Activated CD4-positive, alpha-beta T cell treated with anti-CD3 and anti-CD28 coated beads, Interleukin-10, Interleukin-2, amounts not matched to agents 100 ng/mL and 50 ng/mL, durations not matched to agents 16 hours and 8 hours (primary cell): Measurements from ENCODE around the gene KPNA3.
"Not testable (repeated sequence)": the region's sequence is repeated elsewhere in the genome, so short reads cannot be mapped to it uniquely, and the experiment has no call there.

Source experiments
- DNase-seq: peaks from one replicate; pipeline ENCODE4 v3.0.0-alpha.2; 2020

KPNA3 gene

DNA sequence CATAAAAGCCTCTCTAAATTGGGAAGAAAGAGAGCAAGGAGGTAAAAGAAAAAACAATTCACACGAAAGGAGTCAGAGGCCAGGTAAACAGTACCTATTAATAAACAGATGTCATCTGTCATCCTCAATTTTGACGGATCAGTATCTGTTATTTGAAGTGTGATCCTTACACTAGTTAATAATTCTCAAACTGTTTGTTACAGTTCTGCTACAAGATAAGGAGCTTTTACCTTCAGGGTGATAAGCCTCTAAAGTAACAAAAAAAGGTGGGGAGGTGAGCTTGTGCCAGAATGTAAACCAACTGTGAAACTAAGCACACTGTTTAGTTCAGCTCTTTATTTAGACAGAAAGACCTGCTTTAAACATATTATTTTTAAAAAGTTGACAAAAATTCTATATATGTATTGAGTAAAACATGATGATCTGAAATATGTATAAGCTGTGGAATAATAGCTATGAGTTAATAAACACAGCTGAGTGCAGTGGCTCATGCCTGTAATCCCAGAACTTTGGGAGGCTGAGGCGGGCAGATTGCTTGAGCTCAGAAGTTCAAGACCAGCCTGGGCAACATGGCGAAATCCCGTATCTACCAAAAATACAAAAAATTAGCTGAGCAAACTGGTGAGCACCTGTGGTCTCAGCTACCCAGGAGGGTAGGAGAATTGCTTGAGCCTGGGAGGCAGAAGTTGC lies 52.8 kb downstream of the KPNA3 start:
- no peak for DNase-seq

DNA sequence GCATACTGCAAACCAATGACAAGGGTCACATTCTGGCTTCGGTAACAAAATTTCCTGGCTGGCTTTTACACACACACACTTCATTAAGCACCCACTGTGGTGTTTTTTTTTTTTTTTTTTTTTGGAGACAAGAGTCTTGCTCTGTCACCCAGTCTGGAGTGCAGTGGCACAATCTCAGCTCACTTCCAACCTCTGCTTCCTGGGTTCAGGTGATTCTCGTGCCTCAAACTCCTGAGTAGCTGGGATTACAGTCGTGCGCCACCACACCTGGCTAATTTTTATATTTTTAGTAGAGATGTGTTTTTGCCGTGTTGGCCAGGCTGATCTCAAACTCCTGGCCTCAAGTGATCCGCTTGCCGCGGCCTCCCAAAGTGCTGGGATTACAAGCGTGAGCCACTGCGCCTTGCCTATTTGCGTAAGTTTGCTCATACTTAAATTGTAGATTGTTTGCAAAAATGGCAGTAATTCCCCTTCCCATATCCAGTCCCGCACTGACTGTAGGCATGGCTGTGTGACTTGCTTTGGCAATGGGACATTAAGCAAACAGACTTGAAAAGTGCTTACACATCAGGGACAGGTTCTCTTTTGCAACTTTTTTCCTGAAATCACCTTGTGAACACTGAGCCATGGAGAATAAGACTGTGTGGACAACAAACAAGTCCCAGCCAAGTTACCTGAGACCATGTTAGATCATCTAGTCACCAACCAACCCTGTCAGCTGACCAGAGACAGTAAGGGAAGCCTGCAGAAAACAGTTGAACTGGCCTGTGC lies 59.1 kb downstream of the KPNA3 start:
- DNase-seq = no peak

DNA sequence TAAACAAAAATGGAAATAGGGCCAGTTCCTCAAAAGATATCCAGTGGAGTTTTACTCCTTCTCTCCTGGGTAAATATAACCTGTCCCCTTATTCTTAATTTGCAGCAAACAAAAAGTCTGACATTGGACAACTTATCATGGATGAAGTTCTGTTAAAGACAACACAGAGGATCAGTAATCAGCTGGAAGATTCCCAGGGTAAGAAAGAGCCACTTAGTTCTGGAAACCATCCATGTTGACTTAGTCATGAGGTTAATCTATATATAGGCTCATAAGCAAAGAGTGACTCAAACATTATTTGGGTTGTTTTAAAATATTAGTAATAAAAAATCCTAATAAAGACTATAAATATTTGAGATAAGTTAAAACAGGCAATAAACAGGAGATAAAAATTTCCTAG lies 60.7 kb downstream of the KPNA3 start:
- DNase-seq = no peak

DNA sequence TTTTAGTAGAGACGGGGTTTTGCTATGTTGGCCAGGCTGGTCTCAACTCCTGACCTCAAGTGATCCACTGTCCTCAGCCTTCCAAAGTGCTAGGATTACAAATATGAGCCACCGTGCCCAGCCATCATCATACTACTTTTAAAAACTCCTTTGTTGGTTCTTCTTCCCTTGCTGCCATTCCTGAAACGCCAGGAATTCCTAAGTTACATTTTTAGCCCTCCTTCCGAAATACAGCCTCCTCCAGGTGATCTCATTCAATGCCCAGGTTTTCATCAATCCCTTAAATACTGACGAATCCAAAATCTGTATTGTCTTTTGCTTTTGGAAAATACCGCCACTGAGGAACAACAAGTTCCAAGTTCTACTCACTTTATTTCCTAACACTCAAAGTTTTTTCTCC lies 75.9 kb downstream of the KPNA3 start:
- no peak for DNase-seq

DNA sequence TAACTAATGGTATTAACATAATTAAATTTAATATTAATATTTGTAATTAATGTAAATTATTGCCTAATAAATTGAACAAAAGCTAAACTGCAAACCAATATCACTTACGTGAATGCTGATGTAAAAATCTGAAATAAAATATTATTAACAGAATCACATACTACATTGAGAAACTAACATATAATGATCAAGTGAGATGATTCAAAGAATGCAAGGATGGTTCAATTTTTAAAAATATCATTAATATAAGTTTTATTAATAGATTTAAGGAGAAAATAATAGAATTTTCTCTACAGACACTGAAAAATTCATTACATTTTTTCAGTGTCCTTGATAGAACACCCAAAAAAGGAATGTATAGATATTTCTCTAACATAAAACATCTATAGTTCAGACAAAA lies 77.7 kb downstream of the KPNA3 start:
- no peak for DNase-seq

DNA sequence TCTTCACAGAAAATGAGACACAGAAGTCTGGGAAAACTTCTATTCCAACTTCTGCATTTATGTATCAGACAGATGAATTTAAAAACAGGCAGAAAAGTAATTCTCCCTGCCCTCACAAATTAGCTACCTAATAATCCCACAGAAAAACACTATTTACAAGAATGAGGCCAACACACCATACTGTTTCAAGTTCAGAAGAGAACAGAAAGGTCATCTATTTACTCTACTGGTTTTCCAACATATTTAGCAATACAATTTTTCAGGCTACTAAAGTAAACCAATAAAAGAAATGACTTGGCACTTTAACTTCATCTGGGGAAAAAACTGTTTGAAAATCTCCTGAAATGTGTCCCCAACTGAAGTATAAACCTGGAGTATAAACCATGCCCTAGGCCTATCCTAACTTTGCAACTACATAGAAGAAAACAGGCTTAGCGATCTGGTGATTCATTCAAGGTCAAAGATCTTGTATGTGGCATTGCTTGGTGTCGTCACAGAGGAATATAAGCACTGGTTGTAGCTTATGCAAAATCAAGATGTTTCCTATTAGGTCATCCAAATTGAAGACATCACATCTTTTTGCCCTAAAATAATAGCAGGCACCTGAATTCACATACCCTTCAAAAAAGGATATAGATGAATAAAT lies 81.1 kb downstream of the KPNA3 start:
- DNase-seq = no peak

DNA sequence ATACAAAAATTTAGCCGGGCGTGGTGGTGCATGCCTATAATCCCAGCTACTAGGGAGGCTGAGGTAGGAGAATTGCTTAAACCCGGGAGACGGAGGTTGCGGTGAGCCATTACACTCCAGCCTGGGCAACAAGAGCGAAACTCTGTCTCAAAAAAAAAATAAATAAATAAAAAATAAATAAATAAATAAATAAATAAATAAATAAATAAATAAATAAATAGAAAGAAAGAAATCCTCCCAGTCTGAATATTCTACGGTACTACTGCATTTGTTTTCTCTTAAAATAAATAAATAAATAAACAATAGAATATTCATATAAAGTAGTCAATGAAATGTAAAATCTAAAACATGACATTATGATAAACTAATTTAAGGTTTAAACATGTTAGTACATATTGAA lies 88.2 kb downstream of the KPNA3 start:
- not testable (repeated sequence) for DNase-seq

DNA sequence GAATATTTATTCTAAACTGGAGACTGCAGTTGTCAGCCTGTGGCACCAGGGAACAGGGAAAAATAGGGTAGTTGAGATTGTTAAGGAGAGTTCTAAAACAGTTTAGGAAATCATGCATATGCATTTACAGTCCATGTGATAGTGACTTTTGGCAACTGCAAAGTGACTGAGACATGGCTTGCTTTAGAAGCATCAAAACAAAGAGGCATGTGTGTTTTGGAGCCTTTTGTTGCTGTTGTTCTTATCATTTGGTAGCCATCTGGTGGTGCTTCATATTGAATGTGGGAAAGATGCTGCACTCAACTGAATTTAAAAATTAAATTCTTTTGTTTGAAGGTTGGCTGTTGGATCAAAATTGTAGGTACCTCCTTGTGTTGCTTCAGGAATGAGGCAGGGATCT lies 91.0 kb downstream of the KPNA3 start:
- no peak for DNase-seq

DNA sequence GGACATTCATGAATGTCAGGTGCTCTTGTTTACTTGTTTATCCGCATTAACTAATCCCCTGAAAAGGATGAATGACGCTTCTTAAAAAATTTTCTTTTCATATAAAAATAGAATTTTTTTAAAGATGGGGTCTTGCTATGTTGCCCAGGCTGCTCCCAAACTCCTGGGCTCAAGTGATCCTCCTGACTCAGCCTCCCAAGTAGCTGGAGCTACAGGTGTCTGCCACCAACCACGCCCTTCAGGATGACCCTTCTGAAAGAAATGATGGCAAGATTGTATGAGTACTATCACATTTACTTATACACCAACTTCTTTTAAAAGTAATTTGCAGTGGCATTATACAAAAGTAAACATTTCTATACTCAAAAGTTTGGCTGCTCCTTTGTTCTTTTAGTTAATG lies 95.0 kb downstream of the KPNA3 start:
- DNase-seq = no peak

DNA sequence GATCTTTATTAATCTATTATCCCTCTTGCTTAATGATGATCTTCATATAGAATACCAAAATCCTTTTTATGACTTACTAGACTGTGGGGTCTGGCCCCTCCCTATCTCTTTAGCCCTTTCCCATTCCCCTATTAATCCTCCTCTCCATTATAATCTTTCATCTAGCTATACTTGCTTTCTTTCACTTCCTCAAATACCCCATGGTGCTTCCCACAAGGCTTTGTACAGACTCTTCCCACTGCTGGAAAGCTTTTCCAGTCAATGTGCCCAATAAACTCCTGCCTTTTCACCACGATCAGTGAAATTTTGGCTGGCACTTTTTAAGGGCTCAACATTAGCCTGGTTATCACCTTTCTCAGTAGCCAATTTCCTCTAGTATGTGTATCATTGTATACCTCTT lies 98.0 kb downstream of the KPNA3 start:
- DNase-seq = no peak

DNA sequence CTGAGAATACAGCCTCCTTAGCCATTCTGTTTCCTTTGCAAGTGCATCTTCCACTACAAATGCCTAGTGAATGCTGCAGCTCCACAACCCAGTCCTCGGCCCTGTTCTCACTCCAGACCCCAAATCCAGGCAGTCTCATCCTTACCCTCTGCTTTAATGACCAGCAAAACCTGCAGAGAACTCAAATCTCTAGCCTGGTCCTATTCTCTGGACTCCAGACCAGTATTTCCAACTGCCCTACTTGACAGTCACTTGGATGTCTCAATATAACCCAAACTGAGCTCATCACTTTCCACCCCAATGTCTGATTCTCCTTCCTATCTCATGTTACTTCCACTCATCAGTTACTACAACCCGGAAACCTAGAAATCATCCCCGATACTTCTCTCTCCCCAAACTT lies 98.6 kb downstream of the KPNA3 start:
- no peak for DNase-seq

DNA sequence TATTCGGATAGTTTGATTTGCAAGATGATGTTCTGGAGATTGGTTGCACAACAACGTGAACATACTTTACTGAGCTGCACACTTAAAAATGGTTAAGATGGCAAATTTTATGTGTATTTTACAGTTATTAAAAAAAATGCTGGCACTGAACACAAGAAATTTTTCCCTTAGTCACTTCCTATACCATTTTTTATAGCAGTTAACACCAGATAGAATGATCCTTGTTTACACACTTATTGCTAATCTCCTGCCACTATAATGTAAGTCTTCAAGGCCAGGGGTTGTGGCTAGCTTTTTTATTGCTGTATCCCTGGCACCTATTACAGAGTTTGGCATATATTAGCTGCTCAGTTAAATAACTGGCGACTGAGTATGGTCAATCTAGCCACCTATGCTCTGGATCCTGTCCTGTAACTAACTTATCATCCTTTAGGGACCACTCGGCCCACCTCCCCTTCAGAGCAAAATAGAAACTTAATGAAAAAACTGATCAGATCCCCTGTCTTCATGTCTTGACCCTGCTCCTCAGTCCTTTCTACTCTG lies 99.2 kb downstream of the KPNA3 start:
- DNase-seq = no peak

DNA sequence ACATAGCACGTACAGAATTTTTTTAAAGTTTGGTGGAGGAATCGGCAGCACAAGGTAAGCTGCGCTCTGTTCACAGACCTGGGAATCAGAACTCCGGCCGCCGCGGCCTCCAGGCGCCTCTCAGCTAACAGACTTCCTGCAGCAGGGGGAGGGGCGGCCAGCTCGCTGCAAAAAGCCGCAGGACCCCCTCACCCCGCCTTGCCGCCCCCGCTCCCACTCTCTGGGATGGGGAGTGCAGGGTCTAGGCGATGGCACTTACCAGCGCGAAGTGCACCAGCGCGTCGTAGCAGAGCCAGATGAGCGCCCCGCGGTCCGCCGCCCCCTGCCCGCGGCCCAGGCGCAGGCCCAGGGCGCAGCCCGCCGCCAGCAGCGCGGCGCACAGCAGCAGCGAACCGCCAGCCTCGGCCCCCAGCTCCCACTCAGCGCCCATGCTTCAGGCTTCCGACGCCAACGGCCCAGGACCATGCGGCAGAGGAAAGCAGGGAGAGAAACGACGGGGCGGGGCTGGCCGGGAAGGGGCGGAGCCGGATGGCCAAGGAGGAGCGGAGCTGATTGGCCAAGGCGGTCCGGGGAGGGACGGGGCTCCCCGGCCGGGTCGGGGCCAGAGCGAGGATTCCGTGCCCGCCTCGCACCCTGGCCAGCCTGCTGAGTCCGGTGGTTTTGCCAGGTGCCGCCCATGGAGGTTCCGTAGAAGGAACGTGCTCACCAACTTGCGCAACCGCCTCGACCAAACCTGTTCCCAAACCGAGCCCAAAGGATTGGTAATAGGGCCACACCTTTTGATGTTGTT lies 101.3 kb downstream of the KPNA3 start, which contains the start of gene EBPL:
TSS of gene EBPL (minus strand) at position 492 of the 790 bp plus-strand sequence. CDS start at position 430, 62 bp downstream.
- DNase-seq = peak; percentile 95

DNA sequence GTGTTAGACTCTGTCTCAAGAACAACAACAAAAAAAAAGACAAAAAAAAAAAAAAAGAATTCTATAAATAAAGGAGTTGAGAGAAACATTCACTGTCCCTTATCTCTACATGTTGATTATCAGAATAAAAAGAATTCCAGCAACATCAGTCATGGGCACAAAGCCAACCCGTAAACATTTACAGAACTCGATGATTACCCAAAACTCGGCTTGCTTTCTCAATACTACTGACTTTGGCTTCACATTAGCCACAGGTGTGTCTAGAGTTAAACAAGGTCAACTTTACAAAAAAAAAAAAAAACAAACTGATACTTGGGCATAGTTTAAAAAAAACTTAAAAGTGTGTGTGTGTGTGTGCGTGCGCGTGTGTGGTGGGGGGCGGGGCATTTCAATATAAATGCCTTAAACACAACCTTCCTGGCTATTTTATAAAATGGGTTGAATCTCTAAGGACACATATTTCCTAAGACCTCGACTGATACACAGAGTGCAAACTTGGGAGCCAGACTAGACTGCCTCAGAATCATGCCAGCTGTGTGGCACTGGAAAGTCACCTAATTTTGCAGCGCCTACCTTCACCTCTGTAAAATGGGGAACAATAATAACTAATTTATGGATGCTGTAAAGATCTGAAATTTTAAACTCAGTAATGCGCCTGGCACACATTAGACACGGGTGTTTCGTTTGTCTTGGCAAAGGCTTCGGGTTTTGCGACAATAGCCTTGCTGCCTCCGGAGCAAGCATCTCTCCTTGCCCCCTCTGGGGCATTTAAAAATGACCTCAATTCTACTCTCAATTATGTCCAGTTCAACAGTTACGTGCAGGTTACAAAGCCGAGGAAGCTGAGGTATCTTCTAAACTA lies 102.1 kb downstream of the KPNA3 start:
- DNase-seq = peak; percentile 40

DNA sequence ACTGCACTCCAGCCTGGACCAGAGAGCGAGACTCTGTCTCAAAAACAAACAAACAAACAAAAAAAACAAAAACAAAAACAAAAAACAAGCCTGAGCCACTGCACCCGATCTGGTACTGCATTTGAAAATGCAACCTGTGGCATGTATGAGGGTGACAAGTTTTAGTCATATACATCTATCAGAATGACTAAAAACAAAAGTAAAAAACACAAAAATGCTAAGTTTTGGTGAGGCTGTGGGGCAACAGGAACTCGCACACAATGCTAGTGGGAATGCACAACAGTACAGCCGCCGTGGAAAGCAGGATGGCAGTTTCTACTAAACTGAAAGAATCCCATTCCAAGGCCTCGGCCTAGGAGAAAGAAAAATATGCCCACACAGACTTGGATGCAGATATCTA lies 109.0 kb downstream of the KPNA3 start:
- peak; percentile 82 for DNase-seq

DNA sequence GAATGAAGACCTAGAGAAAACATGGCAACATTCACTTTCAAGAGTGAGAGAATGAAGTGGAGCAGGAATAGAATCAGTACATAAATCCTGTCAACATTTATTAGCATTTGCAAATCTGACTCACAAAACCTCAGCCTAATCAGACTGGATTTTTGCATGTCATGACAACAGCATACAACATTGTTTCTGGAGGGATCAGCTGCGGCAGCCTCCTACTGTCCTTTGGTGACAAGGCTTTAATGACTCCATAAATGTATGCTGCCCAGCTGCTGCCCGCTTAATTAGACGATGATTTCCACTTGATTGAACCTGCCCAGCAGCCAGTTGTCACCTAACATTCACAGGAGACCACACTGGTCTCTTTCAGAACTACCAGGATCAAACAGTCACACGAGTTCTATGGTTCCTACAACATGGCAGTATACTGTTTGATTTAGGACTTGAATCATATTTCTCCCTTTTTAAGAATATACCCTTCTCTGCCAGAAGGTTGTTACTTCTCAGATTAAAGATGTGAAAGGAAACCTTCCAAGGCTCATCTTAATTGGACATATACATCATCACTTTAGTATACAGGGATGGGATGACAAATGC lies 110.5 kb downstream of the KPNA3 start:
- no peak for DNase-seq

DNA sequence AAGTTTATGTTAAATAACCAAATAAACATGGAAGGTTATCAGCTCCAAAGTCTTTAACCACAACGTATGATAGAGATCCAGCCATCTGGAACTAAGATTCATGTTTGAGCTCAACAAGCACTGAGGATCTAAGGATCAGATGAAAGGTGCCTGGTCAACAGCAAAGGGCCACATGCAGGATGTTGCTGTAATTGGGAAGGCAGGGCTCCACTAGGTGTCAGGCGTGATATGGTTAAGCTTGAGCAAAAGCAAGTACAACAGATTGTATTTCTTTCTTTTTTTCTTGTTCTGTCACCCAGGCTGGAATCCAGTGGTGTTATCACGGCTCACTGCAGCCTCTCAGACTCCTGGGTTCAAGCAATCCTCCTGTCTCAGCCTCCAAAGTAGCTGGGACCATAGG lies 113.2 kb downstream of the KPNA3 start:
- peak; percentile 12 for DNase-seq

DNA sequence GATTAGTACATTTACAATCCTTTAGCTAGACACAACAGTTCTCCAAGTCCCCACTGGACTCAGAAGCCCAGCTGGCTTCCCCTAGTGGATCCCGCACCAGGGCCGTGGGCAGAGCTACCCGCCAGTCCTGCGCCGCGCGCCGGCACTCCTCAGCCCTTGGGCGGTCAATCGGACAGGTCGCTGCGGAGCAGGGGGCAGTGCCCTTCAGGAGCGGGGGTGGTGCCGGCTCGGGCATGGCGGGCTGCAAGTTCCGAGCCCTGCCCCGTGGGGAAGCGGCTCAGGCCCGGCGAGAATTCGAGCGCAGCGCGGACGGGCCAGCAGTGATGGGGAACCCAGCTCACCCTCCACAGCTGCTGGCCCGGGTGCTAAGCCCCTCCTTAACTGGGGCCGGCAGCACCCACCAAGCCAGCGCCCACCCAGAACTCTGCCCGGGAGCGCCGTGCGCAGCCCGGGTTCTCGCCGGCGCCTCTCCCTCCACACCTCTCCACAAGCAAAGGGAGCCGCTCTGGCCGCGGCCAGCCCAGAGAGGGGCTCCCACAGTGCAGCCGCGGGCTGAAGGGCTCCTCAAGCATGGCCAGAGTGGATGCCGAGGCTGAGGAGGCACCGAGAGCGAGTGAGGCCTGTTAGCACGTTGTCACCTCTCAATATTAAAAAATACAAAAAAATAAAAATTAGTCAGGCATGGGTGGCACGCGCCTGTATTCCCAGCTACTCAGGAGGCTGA lies 114.1 kb downstream of the KPNA3 start:
- no peak for DNase-seq

DNA sequence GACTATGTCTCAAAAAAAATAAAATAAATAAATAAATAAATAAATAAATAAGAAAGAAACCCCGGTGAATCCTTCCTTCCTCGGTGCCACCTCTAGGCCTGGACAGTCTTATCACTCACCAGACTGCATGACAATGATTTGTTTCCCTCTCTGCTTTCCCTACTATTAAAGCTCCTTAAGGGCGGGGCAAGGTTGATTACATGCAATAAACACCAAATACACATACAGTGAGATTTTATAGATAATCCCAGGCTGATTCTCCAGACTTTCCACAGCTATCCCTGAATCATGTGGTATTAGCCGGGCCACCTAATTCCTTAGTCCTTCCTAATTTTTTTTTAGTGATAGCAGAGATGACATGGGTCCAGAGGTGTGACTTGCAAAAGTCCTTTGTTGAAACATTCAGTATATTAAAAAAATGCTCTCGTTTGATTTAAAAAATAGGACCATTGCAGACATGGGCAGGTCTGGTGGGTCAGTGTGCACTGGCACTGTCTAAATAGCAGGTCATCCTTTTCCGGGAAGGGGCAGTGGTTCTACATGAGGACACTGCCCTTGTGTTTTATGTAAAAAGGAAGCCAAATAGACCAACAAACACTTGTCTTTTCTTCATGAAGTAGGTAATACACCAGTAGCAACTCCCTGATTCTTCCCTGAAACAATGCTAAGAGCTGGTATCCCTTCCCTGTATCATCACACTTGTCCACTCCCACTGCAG lies 115.7 kb downstream of the KPNA3 start:
- DNase-seq = no peak

DNA sequence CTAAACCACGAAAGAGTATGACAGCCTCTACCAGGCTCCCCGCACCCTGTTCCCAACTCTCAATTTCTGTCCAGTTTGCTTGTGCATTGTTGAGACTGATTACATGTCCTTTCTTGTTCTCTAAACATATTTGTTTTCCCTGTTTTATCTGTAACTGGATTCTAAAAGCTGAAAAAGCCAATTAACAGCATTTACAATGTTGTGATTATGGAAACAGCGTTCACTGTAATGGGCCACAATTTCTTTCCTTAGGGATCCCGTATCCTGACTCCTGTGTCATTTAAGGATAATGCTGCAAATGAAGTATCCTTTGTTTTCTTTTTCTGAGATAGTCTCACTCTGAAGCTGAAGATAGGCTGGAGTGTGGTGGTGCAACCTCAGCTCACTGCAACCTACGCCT lies 121.7 kb downstream of the KPNA3 start:
- no peak for DNase-seq
